TTC549 (cell line): Measurements from ENCODE around the gene ATXN1L.
"Not testable (repeated sequence)": the region's sequence is repeated elsewhere in the genome, so short reads cannot be mapped to it uniquely, and the experiment has no call there.

Experiments
- FAIRE-seq: peaks from 2 replicates; lab custom pipeline; 2012; peaks lifted over from hg19 to GRCh38; lab: Jason Lieb, UNC

ATXN1L gene

DNA sequence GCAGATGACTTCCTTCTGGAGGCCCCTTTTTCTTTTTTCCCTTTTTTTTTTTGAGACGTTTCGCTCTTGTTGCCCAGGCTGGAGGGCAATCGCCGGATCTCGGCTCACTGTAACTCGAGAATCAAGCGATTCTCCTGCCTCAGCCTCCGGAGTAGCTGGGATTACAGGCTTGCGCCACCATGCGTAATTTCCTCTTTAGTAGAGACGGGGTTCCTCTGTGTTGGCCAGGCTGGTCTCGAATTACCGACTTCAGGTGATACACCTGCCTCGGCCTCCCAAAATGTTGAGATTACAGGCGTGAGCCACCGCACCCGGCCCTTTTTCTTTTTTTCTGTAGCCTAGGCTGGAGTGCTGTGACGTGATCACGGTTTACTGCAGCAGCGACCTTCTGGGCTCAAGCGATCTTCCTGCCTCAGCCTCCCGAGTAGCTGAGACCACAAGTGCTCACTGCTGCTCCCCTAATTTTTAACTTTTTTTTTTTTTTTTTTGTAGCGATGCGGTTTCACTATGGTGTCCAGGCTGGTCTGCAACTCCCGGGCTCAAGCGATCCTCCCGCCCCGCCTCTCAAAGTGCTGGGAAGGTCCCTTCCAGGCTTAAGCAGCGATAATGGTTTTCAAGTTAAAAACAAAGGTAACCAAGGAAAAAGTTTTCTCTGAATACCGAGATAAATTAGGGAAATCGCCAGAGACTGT, 48.6 kb downstream of the ATXN1L start:
- FAIRE-seq, result no peak

DNA sequence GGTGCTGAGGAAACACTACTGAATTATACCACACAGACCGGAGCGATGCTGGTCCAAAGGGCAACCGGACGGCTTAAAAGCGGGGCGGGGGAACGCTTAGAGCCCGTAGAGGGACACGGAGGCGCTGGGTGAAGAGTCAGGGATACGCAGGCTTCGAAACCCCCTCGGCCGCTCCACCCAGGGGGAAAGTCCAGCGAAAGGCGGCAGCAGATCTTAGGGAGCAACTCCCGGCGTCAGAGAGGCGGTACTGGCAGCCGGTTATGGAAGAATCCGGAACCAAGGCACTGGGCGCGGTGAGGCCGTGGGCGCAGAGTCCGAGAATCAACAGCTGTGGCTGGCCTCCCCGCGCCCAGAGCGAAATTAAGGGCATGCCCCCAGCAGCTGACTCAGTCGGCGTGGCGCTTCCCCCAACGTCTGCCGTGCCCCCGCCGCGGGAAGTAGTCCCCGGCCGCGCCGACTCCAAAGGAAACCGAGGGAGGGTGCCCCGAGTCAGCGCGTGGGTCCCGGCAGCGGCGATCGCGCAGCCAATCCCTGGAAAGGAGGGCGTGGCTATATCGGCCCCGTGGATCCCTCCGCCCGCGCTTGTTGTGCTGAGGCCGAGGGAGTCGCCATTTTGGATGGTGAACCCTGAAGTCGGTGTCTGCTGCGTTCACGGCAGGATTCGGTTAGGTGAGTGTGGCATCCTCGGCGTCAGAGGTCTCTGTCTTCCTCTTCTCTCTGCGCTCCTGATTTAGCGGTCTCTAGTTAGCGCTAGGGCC, 49.3 kb downstream of the ATXN1L start, which contains the start of gene IST1:
IST1 (plus strand) TSS at position 611 of the 758 bp plus-strand sequence. CDS start 20,110 bp downstream, outside the sequence.
- FAIRE-seq, result no peak

DNA sequence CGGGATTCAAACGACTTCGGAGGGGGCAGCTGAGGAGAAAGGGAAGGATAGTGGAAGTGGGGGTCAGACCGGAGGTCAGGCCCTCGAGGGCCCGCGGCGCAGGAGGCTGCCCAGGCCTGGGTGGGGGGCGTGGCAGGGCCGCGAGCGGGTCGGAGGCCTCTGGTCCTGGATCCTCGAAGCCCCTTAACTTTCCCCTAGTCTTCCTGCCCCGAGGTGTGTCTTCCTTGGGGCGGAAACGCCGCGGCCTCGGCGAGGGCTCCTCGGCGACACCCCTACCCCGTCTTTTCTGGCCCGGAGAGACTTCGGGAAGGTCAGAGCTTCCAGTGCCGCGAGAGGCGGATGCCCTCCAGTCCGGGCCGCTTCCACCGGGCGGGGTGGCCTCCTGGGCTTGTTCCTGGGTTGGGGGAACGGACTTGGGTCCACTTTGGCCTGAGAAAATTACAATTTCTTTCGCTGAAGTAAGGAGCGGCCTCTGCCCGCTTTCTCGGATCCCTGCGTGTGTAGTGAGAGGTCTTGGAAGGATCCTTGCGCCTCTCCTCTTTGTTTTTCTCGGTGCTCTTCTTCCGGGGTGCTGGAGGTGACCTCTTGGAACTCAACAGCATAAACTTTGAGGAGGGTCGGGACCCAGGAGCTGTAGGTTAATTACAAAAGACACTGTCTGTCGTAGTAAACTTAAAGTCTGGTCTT, 50.0 kb downstream of the ATXN1L start:
- no peak for FAIRE-seq

- no peak for FAIRE-seq
Measured at GRCh38 chr16:71896764-71897368, 51.1 kb downstream of the ATXN1L start.

- no peak for FAIRE-seq
Measured at GRCh38 chr16:71899171-71899570, 53.4 kb downstream of the ATXN1L start.

GRCh38 chr16:71902656-71903365, 57.0 kb downstream of the ATXN1L start:
- no peak for FAIRE-seq

GRCh38 chr16:71903608-71904007, 57.8 kb downstream of the ATXN1L start:
- FAIRE-seq, result no peak

DNA sequence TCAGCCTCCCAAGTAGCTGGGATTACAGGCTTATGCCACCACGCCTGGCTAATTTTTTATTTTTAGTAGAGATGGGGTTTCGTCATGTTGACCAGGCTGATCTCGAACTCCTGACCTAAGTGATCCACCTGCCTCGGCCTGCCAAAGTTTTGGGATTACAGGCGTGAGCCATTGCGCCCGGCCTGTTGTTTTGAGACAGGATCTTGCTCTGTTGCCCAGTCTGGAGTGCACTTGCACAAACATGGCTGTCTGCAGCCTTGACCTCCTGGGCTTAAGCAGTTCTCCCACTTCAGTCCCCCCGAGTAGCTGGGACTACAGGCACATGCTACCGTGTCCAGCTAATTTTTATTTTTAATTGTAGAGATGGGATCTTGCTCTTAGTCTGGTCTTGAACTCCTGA, 58.5 kb downstream of the ATXN1L start:
- FAIRE-seq, result no peak

DNA sequence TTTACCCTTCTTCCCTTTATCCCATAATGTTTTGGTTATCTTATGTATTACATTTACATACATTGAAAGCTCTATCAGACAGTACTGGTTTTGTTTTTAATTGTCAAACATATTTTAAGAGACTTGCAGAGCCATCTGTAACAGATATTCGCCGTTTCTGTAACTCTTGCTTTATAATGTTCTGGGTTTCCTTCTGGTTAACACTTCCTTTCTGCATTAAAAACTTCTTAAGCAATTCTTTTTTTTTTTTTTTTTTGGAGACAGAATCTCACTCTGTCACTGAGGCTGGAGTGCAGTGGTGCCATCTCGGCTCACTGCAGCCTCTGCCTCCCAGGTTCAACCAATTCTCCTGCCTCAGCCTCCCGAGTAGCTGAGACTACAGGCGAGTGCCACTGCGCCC, 60.0 kb downstream of the ATXN1L start:
- FAIRE-seq, result not testable (repeated sequence)
